ENCODE measurements around the gene DNAH14.
"Not testable (repeated sequence)": the region's sequence is repeated elsewhere in the genome, so short reads cannot be mapped to it uniquely, and the experiment has no call there.

DNAH14 gene

GRCh38 chr1:225004396-225004795 is 74.9 kb downstream of the DNAH14 start:
- no peak for DNase-seq

DNA sequence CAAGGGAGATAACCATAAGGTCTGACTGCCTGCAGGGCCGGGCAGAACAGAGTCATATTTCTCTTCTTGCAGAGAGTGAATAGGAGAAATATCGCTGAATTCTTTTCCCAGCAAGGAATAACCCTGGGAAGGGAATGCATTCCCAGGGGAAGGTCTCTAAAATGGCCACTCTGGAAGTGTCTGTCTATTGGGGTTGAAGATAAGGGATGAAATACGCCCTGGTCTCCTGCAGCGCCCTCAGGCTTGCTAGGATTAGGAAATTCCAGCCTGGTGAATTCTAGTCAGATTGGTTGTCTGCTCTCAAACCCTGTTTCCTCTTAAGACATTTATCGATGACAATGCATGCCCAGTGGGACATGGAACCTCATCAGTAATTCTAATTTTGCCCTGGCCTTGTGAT is 76.9 kb downstream of the DNAH14 start:
- DNase-seq: not testable (repeated sequence)

GRCh38 chr1:225008050-225008449 is 78.6 kb downstream of the DNAH14 start:
- DNase-seq: not testable (repeated sequence)

DNA sequence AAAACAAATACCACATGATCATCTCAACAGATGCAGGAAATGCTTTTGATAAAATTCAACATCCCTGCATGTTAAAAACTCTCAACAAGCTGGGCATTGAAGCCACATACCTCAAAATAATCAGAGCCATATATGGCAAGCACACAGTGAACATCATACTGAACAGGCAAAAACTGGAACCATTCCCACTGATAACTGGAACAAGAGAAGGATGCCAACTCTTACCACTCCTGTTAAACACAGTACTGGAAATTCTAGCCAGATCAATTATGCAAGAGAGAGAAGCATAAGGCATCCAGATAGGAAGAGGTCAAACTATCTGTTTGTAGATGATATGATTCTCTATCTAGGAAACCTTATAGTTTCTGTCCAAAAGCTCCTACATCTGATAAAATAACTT is 91.6 kb downstream of the DNAH14 start:
- DNase-seq: no peak

- DNase-seq: no peak
These were observed 97.2 kb downstream of the DNAH14 start for GRCh38 chr1:225026701-225027100.

DNA sequence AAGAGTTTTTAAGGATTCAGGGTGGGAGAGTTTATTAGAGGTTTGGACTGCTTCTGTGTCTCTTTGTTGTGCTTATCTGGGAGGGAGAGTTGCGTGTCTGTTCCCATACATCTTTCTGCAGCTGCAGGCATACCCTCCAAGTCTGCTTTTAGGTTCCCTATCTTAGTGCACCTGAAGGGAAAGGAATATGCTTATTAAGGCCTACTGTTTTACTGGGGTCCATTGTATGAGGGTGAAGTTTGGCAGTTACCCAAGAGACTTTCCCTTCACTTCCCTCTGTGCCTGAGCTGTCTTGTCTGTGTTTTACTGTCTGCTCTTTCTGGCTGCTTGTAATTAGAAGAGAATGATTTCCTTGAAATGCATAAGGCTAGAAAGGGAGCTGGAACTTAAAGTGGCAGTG is 107.0 kb downstream of the DNAH14 start:
- DNase-seq: not testable (repeated sequence)

DNA sequence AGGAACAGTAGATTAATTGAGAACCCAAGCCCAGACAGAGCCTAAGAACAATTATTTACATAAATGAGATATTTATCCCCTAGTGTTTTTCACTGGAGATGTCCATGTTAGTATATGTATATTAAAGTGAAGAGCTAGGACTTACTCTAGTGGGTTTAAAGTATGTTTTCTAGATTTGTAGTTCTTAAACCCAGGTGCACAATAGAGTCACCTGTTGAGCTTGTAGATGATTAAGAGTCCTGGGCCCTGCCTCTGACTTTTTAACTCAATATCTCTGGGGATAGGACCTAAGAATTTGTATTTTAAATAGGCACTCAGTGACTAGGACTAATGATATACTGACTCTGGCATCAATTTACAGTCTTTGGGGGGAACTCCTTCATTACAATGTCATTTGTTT is 112.8 kb downstream of the DNAH14 start:
- DNase-seq: no peak

DNA sequence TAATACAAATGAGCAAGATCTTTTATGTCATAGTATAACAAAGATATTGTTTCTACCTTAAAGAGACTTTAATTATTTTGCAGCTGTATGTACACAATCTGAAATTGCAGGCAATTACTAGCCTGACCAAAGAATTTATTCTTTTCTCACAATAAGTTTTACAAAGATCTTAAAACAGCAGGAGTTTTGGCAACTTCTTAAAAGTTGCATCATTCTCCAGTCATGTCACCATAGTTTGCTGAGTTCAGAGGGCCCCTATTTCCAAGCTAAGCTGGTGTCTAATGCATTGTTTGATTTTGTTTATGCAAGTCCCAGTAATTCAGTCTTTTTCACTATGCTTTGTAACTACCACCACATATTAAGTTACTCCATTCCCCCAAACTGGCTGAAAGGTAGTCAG is 114.8 kb downstream of the DNAH14 start:
- DNase-seq: no peak

DNA sequence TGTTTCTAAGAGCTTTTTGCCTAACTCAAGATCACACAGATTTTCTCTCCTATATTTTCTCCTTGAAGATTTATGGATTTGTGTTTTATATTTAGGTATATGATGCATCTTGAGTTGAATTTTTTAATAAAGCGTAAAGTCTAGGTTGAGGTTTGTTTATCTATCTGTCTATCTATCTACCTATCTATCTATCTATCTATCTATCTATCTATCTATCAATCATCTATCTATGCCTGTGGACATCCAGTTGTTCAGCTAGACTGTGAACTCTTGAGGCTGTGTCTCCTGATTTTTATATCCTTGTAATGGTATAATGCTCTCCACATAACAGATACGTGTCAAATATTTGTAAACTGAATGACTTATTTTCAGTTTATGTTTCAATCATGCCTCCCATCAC is 120.1 kb downstream of the DNAH14 start:
- DNase-seq: no peak

DNA sequence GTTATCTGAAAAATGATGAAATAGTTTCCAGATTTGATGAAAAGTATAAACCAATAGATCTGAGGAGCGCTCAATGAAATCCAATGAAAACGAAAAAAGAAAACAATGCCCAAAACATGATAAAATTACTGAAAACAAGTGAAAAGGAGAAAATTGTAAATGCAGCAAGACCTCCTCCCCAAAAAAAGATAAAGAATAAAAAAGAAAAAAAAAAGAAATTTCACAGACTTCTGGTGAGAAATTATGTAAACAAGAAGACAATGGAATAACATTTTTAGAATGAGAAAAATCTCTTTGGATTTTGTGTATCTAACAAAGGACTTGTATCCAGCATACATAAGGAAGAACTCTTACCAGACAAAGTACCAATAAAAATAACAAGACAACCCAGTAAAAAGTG is 134.2 kb downstream of the DNAH14 start:
- no peak for DNase-seq

DNA sequence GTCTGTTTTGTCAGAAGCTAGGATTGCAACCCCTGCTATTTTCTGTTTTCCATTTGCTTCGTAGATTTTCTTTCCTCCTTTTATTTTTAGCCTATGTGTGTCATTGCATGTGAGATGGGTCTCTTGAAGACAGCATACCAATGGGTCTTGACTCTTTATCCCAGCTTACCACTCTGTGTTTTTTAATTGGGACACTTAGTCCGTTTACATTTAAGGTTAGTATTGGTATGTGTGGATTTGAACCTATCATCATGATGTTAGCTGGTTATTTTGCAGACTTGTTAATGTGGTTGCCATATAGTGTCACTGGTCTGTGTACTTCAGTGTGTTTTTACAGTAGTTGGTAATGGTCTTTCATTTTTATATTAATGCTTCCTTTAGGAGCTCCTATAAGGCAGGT is 141.5 kb downstream of the DNAH14 start:
- DNase-seq: no peak

DNA sequence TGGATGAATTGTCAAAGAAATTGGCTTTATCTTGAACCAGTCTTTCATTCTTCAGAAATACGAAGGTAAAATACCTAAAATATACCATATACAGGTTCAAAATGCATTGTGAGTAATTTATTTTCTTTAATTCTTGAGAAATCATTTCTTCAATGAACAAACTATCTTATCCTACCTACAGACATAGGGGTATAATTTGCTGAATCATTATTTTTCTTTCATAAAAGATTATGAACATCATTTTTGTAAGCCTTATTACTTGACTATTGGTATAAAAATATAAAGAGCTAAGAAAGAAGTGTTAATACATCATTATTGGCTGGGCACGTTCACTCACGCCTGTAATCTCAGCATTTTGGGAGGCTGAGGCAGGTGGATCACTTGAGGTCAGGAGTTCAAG is 167.7 kb downstream of the DNAH14 start:
- no peak for DNase-seq

DNA sequence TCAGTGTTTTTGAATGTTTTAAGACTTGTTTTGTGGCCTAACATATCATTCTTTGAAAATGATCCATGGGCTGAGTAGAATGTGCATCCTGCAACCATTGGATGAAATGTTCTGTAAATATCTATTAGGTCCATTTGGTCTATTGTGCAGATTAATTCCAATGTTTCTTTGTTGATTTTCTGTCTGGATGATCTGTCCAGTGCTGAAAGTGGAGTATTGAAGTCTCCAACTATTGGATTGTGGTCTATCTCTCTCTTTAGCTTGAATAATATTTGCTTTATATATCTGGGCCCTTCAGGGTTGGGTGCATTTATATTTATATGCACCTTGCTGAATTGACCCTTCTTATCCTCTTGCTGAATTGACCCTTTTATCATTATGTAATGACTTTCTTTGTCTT is 181.5 kb downstream of the DNAH14 start:
- DNase-seq: no peak

DNA sequence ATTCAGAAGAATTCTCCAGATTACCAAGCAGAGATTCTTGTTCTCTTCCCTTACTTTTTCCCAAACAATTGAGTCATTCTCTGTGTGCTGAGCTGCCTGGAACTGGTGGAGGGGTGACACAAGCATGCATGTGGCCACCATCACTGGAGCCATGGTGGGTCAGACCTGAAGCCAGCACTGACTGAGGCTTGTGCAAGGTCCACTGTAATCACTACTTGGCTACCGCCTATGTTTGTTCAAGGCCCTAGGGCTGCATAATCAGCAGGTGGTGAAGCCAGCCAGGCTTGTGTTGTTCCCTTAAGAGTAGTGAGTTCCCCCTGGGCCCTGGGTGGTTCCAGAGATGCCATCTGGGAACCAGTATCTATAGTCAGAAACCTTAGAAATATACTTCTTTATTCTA is 183.8 kb downstream of the DNAH14 start:
- DNase-seq: no peak

- DNase-seq: no peak
These were observed 185.0 kb downstream of the DNAH14 start for GRCh38 chr1:225114354-225114990.

DNA sequence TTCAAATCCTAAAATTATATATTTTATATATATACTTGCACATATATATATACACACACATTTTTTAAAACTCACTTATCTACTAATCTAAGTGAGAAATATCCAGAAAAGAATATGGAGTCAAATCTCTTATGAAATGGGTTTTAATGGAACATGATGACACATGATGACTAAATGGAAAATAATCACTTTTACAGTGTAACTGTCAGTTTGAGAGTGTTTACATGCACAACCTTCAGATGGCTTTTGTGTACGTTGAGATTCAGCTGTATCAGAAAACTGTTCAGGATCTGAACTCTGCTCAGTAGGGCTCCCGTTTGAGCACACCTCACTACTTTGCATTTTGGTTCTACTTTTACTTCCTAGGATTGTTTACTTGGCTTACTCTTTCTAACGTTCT is 189.8 kb downstream of the DNAH14 start:
- no peak for DNase-seq

DNA sequence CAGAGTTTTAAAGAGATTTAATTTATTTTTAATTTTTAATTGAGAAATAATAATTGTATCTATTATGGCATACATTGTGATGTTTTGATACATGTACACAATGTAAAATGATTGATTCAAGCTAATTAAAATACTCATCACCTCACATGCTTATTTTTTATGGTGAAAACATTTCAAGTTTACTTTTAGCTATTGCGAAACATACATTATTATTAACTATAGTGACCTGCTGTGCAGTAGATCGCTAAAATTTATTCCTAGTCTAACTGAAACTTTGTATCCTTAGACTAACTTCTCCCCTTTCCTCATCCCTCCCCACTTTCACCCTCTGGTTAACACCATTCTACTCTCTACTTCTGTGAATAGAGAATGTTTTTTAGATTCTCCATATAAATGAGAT is 191.6 kb downstream of the DNAH14 start:
- no peak for DNase-seq

- no peak for DNase-seq
These were observed 202.4 kb downstream of the DNAH14 start for GRCh38 chr1:225131869-225132268.

DNA sequence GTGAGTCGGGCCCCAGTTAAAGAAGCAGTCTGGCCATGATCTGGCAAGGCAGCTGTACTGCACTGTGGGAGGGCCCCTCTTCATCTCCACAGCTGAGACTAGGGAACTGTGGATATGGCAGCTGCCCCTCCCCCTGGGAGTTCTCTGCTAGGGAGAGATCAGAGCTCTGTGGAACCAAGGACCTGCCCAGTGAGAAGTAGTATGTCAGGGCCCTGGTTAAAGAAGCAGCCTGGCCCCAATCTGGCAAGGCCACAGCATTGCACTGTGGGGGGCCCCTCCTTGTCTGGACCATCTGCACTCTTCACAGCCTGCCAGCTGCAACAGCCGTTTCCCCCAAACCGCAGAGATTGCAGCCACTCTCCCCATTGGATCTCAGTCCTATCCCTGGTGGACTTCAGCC is 208.5 kb downstream of the DNAH14 start:
- DNase-seq: no peak

GRCh38 chr1:225143001-225143400 is 213.5 kb downstream of the DNAH14 start:
- no peak for DNase-seq

DNA sequence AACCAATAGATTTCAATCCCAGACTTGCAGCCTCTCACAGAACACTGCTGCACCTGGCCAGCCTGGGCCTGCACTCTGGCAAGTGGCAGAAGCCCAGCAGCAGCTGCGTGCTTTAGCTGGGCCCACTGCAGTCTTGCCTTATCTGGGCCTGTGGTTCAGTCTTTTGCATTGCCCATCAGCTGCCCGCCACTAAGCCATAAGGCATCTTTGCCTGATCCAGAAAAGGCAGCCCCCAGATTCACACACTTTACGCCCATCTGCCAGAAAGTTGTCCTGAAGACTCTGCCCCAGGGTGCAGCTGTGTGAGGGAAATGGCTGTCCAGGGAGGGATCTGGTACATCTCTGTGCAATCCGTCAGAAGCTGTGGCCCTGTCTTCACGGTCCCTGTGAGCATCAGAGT is 217.0 kb downstream of the DNAH14 start:
- no peak for DNase-seq

- DNase-seq: not testable (repeated sequence)
These were observed 218.3 kb downstream of the DNAH14 start for GRCh38 chr1:225147791-225148190.

DNA sequence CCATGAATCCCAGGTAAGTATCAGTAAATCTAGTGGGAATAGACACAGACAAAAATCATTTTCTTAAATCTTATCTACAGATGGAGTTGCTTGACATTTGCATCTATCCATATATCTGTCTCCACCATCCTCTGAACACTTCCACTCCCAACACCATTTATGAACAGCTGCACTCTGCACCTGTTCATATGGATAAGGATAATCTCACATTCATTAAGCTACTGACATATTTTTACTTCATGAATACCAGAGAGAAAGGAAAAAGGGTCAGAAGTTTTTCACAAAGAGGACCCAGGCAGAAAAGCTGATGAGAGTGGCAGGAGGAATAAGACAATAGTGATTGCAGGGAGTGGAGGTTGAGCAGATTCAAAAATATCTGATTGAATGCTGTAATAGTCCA is 222.6 kb downstream of the DNAH14 start:
- DNase-seq: no peak

GRCh38 chr1:225155555-225155954 is 226.1 kb downstream of the DNAH14 start:
- DNase-seq: no peak

GRCh38 chr1:225156254-225156653 is 226.8 kb downstream of the DNAH14 start:
- no peak for DNase-seq

DNA sequence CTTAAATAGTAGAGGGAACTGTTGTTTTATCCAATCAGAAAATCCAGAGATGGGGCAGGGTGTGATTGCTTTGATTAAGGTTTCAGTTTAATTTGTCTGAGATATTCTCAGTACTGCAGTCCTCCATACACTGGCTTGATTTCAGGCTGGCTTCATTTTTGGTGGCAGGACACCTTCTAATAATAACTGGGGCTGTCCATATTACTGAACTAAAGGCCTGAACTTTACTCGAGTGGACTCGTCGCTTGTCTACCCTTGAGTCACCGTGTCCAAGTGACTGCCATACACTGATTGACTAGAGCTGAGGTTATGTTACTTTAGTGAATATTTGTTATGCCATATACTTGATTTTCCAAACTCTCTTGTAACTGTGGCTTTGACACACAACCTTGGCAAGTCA is 228.8 kb downstream of the DNAH14 start:
- no peak for DNase-seq

All from NK-92 treated with Interleukin-12 subunit alpha and Interleukin-12 subunit beta, amount 100 ng/mL, for 24 hours (cell line).